ENCODE data around the gene CMKLR1.

The CMKLR1 gene

DNA sequence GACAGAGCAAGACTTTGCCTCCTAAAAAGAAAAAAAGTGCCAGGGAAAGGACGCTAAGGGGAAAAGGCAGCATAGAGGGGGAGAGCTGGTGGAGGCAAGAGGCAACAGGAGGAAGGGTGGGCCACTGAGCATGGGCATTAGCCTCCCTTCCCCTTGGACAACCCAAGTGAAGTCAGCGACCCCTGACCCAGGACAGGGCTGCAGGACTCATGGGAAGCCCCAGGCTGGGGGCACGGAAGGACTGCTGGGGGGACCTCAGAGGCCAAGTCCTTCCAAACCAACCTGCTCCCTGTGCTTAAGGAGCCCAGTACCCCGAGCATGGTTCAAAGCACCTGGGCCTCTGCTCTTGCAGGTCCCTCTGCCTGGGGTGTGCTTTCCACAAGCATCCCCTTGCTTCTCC, 27.5 kb downstream of the CMKLR1 start:
- TF ChIP-seq, protein P1, sequence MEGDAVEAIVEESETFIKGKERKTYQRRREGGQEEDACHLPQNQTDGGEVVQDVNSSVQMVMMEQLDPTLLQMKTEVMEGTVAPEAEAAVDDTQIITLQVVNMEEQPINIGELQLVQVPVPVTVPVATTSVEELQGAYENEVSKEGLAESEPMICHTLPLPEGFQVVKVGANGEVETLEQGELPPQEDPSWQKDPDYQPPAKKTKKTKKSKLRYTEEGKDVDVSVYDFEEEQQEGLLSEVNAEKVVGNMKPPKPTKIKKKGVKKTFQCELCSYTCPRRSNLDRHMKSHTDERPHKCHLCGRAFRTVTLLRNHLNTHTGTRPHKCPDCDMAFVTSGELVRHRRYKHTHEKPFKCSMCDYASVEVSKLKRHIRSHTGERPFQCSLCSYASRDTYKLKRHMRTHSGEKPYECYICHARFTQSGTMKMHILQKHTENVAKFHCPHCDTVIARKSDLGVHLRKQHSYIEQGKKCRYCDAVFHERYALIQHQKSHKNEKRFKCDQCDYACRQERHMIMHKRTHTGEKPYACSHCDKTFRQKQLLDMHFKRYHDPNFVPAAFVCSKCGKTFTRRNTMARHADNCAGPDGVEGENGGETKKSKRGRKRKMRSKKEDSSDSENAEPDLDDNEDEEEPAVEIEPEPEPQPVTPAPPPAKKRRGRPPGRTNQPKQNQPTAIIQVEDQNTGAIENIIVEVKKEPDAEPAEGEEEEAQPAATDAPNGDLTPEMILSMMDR (IDR thresholded peaks at IDR 0.05) = no peak

DNA sequence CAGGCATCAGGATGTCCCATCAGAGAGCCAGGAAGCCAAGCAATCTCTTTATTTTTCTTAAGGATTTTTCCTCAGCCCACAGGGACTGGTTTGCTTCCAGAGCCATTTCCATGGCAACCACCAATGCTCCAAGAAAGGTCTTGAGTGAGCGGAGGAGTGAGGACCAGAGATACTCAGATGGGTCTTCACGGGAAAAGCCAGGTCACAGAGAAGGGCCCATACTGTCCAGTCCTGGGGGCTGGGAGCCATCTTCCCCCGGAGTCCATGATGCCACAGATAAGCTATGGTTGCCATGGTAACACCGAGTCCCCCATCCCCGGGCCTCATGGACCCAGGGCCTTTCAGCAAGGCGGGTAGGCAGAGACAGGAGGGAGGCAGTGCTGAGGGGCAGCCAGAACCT, 28.6 kb downstream of the CMKLR1 start:
- no peak overlapping the region for H2AFZ ChIP-seq
- H3K27ac ChIP-seq = no peak overlapping the region
- H3K4me1 ChIP-seq = no peaks in the 10 kb centered on the region
- H3K4me2 ChIP-seq (ENCODE audit: low read length) = no peak overlapping the region
- H3K36me3 ChIP-seq (ENCODE audit: control insufficient read depth, insufficient read depth, low read length) = no peaks in the 10 kb centered on the region
- no peak overlapping the region for H3K9ac ChIP-seq
- no peaks in the 10 kb centered on the region for H3K79me2 ChIP-seq
- TF ChIP-seq, protein P1 (IDR thresholded peaks at IDR 0.05) = no peak
- no peaks in the 10 kb centered on the region for H3K9me3 ChIP-seq (ENCODE audit: control insufficient read depth, low read length)
- no peak overlapping the region for H3K4me3 ChIP-seq (ENCODE audit: low read depth, low read length)
- H3K27me3 ChIP-seq (ENCODE audit: control insufficient read depth, insufficient read depth, low read length) = no peaks in the 10 kb centered on the region

More for the DNA sequence above, 27.5 kb downstream of the CMKLR1 start:
- no peaks in the 10 kb centered on the region for H3K27me3 ChIP-seq (ENCODE audit: control insufficient read depth, insufficient read depth, low read length)
- H3K4me1 ChIP-seq = no peaks in the 10 kb centered on the region
- H2AFZ ChIP-seq = no peak overlapping the region
- H3K4me2 ChIP-seq (ENCODE audit: low read length) = no peak overlapping the region
- H3K36me3 ChIP-seq (ENCODE audit: control insufficient read depth, insufficient read depth, low read length) = no peaks in the 10 kb centered on the region
- H3K27ac ChIP-seq = no peak overlapping the region
- no peaks in the 10 kb centered on the region for H3K9me3 ChIP-seq (ENCODE audit: control insufficient read depth, low read length)
- H3K9ac ChIP-seq = no peak overlapping the region
- H3K4me3 ChIP-seq (ENCODE audit: low read depth, low read length) = no peak overlapping the region
- H3K79me2 ChIP-seq = no peaks in the 10 kb centered on the region

DNA sequence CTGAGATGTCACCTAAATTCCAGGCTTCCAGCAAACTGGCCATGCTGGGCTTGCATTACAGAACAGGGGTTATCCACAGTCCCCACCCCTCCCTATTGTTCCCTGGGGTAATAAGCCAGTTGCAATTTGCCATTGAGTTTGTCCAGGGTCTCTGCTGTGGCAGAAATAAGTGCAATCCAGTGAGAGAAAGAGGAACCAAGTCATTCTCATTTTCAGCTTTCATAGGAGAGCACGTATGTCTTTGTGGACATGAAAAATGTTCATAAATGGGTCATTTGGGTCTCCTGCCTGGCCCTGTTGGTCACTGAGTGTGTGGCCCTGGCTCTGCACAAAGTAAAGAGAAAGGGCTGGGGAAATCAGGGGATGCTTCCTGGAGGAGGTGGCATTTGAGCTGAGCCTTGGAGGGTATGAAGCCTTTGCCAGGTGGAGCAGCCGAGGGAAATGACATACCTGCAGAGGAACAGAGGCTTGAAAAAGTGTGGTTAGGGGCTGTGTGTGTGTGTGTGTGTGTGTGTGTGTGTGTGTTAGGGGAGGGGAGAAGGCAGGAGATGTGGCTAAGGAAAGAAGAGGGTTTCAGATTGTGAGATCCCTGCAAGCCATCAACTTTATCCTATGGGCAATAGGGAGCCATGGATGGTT, 29.3 kb downstream of the CMKLR1 start:
- H3K36me3 ChIP-seq (ENCODE audit: control insufficient read depth, insufficient read depth, low read length) = no peaks in the 10 kb centered on the region
- H3K27me3 ChIP-seq (ENCODE audit: control insufficient read depth, insufficient read depth, low read length) = no peaks in the 10 kb centered on the region
- no peak overlapping the region for H3K9ac ChIP-seq
- H3K4me1 ChIP-seq = peaks cover 6% of the 10 kb centered on the region
- no peaks in the 10 kb centered on the region for H3K9me3 ChIP-seq (ENCODE audit: control insufficient read depth, low read length)
- H2AFZ ChIP-seq = no peak overlapping the region
- H3K4me3 ChIP-seq (ENCODE audit: low read depth, low read length) = no peak overlapping the region
- no peak overlapping the region for H3K27ac ChIP-seq
- TF ChIP-seq, protein P1 (IDR thresholded peaks at IDR 0.05) = no peak
- H3K79me2 ChIP-seq = no peaks in the 10 kb centered on the region
- no peak overlapping the region for H3K4me2 ChIP-seq (ENCODE audit: low read length)

DNA sequence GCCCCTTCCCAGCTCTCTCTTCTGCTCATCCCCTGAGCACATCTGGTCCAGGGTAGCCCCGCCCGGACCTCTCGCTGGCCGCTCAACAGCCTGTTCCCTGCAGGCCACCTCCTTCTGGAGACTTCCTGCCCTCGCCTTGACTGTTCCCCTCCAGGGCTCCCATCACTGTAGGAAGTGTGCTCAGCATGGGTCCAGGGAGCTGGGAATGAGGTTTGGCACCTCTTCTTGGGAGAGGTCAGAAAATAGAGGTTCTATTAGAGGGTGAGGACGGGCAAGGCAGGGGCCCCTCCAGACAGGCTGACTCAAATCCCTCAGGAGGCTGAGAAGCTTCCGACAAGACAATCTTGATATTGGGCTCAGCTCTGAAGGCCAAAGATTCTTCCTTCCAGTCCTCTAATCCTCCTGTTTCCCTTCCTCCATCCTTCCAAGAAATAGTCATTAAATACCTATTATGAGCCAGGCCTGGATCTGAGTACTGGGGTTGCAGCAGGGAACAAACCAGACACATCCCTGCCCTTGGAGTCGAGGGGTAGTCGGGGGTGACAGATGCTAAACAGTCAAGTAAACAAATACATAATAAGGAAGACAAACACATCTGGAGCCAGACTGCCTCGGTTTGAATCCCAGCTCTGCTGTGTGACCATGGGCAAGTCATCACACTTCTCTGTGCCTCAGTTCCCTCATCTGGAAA, 30.6 kb downstream of the CMKLR1 start:
- TF ChIP-seq, protein P1 (IDR thresholded peaks at IDR 0.05) = no peak
- H3K4me3 ChIP-seq (ENCODE audit: low read depth, low read length) = no peak overlapping the region

More for the DNA sequence above, 30.6 kb downstream of the CMKLR1 start:
- Histone ChIP-seq H3K9me3 (ENCODE audit: control insufficient read depth, low read length) (no peaks in the 10 kb centered on the region), H3K4me1 (peaks cover 18% of the 10 kb centered on the region), H3K36me3 (ENCODE audit: control insufficient read depth, insufficient read depth, low read length) (no peaks in the 10 kb centered on the region), H3K4me2 (ENCODE audit: low read length) (no peak overlapping the region), H3K9ac (no peak overlapping the region), H3K27me3 (ENCODE audit: control insufficient read depth, insufficient read depth, low read length) (no peaks in the 10 kb centered on the region), H3K79me2 (no peaks in the 10 kb centered on the region), H3K27ac (peak overlapping the region; percentile 2), H2AFZ (no peak overlapping the region)

Data from parathyroid adenoma (tissue), 2 donors.